NCI-H2196 (cell line): ENCODE measurements around the gene AGBL5.
A peak's percentile ranks its signal among the peaks of the same experiment; 100 is the strongest.

Experiments
- DNase-seq: peaks from one replicate; lab custom pipeline; 2025; ENCODE audit not compliant: unreplicated experiment; lab: John Stamatoyannopoulos, UW

Gene AGBL5

DNA sequence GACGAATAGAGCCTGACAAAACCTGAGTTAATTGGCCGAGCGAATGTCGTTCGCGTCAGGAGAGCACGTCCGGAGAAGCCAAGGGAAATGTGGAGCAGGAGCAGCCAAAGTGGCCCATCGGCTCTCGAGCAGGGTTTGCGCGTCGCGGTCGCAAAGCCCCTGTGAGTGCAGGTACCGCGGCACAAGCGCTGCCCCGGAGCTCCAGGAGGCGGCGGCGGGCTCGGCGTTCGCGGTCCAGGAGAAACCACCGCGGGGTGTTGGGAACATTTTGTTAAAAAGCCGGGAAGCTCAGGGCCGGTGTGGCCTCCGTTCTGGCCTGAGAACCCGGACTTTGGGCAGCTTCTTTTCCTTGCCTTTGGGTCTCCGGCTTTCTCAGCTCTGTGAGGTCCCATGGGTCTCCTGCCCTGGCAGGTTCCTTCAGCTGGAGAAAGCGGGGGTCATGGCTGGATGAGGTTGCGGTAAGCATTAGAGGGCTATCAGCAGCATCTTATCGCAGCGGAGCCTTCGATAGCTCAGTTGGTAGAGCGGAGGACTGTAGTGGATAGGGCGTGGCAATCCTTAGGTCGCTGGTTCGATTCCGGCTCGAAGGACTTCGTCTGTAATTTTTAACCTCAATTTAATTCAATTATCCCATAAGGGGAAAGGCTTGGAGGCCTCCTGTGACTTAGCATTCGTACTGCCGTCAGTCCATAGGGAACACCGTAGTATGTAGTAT is 1.0 kb upstream of the AGBL5 start:
- DNase-seq: peak; percentile 89

DNA sequence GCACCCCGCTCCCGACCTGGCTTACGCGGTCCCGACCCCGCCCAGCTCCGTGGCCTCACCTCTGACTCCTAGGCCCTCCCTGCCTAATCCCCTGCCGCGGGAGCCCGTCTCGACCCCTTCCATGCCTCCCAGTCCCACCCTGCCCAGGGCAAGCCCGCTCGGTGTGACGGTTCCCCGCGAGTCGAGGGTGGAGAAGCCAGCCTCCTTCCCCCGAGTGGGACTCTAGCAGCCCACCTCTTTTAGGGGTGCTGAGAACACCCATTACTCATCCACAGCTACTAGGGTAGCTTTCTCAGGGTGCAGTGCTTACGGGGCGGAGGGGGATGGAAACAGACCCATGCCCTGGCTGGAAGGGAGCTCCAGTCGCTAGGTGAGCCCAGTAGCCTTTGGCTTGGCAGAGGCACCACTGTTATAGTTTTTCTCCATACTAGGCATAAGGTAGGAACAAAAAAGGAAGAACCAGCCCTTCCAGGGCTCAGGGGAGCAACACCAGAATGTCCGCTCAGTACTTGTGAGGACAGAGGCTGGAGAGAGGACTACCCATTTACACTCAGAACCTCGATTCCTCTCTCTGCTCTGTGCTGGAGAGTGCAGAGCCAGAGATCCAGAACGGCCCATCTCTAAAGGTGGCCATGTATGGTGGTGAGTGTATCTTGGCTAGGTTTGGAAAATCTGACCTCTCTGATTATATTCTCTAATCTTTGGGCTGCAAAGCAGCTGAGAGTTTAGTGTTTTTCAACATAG is 606 bp downstream of the AGBL5 start:
- DNase-seq: no peak

DNA sequence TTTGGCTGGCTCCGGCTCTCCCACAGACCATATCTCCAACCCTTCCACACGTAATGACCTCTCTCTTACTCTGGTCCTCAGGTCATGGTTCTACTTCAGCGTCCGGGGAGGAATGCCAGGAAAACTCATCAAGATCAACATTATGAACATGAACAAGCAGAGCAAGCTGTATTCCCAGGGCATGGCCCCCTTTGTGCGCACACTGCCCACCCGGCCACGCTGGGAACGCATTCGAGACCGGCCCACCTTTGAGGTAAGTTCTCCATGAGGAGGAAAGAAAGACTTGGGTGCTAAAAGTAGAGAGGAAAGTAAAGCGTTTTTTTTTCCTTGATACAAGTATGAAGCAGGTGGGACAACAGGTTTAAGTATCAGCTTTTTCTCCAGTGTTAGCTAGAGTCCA is 1.9 kb downstream of the AGBL5 start:
- DNase-seq: no peak

DNA sequence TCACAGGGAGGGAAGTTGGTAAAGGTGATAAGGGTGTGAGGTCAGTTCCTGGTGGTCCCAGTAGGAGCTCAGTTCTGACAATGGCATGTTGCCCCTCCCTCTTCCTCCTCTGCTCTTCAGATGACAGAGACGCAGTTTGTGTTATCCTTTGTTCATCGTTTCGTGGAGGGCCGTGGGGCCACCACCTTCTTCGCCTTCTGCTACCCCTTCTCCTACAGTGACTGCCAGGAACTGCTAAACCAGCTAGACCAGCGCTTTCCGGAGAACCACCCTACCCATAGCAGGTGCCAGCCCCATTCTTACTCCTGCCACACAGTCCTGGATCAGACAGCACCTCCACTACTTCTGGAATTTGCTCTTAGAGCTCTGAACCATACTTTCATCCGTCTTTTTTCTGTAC is 2.3 kb downstream of the AGBL5 start:
- no peak for DNase-seq

DNA sequence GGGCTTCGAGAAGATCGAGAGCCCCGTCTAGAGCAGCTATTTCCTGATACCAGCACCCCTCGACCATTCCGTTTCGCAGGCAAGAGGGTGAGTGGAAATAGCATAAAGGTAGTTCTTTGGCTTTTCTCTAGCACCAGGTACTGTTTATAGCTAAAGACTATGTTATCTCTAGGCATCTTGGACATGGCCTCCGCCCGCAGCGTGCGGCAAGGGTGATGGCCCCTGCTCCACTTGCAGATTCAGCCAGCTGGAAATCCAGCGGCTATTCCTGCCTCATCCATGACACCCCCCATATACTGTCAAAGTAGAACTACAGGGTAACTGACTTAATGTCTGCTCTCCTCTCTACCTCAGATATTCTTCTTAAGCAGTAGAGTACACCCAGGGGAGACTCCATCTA is 3.3 kb downstream of the AGBL5 start:
- DNase-seq: no peak

DNA sequence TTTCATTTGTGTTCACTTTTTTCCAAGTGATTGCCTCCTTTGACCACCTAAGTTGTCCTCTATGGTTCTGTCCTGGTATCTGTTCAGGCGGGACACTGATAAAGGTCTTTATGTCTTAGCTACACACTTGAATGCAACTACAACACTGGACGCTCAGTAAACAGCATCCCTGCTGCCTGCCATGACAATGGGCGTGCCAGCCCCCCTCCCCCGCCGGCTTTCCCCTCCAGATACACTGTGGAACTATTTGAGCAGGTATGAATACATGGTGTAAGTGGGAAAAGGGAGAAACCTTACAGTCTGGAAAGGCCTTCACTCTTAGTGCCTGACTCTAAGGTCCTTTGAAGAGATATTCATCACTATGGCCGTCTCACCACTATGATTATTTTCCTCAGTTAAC is 5.7 kb downstream of the AGBL5 start:
- DNase-seq: no peak

DNA sequence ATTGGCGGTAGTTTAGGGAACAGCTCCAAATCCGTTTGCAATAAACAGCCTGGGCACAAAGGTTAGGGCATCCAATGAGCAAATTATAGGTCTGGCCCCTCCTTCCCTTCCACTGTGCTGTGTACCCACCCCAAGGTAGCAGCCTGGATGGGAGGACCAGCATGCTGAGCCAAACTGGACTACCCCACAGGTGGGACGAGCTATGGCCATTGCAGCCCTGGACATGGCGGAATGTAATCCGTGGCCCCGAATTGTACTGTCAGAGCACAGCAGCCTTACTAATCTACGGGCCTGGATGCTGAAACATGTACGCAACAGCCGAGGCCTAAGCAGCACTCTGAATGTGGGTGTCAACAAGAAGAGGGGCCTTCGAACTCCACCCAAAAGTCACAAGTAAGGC is 6.7 kb downstream of the AGBL5 start:
- DNase-seq: no peak

DNA sequence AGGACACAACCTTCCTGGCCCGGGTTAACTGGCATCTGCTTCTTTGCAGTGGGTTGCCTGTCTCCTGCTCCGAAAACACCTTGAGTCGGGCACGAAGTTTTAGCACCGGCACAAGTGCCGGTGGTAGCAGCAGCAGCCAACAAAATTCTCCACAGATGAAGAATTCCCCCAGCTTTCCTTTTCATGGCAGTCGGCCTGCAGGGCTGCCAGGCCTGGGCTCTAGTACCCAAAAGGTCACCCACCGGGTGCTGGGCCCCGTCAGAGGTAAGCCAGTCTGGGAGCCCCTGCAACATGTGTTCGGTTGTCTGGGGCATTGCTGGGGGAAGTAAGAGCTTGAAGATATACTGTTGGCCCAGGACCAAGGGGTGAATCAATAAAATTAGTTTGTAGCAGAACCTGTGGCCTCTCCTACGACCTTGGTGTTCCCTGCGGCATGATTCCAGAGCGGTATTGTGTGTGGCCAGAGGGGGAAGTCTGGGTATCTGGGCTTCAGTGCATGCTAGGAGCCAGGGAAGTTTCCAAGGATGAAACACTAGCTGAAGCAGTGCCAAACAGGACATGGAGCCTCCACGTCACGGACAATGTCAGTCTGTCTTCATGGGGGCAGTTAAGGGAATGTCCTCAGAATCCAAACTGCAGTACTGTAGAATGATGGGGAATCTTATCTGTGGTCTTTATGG is 7.8 kb downstream of the AGBL5 start:
- no peak for DNase-seq

DNA sequence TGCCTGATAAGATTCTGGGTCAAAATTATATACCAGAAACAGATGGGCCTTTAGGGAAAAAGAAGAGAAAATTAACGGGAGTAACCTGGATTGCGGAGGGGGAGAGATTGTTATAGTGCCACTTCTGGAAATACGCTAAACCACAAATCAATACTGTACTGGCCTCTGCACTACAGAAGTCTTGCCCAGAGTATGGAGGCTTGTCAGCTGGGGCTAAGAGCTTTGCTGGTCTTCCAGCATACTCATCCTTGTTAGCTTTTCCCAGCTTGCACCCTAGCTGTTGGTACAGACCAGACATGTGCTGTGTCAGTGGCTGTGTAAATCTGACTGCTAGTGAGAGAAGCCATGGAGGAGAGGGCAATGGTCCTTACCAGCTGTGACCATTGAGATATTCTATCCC is 8.9 kb downstream of the AGBL5 start:
- no peak for DNase-seq

DNA sequence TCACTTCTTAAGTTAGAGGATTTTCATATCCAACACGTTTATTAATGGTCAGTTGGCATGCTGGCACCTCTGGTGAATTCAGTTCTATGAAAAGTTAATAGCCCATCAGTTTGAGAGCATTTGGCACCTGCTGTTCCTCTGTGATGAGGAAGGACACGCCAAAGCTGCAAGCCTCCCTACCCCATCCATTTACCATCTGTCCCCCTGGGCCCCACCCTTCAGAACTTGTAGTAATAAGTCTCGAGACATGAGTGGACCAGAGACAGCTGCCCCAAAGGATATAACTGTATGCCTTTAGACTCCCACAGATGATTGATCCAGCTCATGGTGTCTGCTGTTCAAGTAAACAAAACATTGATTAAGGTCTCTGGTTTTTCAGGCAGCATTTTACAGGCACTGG is 13.7 kb downstream of the AGBL5 start:
- DNase-seq: no peak

DNA sequence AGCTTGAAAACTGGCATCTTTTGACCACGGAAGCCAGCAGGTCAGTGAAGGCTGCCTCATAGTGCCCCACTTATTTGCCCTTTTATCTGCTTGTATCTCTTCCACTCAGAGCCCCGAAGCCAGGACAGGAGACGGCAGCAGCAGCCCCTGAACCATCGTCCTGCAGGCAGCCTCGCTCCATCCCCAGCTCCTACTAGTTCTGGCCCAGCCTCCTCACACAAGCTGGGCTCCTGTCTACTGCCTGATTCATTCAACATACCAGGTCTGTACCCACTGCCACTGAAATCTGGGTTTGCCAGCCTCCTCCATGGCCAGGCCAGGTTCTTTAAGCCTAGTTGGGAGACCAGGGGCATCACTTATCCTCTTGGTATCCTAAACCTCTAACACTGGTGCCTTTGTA is 15.9 kb downstream of the AGBL5 start:
- no peak for DNase-seq

DNA sequence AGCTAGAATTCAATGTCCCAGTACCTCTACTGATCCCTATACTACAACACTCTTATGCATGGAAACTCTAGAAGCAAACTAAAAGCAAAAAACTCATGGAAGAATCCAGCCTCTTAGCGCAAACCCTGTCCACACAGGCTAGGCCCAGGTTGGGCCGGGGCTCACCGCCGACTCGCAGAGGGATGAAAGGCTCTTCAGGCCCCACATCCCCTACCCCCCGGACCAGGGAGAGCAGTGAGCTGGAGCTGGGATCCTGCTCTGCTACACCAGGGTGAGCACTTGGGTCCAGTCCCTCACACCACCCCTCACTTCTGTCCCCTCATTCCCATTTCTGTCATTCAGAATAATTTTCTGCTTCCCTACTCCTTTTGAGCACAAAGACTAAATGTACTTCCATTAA is 18.0 kb downstream of the AGBL5 start:
- DNase-seq: no peak

DNA sequence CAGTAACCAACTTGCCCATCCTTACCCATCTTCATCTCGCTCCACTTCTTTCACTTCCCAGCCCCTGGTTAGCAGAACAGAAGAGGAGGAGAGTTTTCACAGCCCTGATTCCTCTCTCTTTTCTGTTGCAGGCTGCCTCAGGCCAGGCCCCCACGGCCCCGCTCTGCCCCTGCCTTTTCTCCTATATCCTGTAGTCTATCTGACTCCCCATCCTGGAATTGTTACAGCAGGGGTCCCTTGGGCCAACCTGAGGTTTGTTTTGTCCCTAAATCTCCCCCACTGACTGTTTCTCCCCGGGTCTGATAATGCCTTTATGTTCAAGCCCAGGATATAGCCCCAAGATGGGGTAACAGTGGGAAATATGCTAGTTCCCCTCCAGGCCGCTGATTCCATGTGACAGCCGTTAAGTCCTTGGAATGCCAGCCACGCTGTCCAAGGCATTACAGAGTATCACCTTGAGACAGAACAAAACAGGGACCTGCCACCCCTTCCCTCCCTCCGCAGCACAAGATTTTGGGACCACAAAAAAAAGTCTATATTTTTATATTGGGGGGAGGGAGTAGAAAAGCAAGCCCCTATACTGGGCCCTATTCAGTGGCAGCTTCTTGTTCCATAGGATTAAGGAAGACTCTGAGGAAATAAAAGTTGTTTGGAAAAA is 18.6 kb downstream of the AGBL5 start:
- no peak for DNase-seq

DNA sequence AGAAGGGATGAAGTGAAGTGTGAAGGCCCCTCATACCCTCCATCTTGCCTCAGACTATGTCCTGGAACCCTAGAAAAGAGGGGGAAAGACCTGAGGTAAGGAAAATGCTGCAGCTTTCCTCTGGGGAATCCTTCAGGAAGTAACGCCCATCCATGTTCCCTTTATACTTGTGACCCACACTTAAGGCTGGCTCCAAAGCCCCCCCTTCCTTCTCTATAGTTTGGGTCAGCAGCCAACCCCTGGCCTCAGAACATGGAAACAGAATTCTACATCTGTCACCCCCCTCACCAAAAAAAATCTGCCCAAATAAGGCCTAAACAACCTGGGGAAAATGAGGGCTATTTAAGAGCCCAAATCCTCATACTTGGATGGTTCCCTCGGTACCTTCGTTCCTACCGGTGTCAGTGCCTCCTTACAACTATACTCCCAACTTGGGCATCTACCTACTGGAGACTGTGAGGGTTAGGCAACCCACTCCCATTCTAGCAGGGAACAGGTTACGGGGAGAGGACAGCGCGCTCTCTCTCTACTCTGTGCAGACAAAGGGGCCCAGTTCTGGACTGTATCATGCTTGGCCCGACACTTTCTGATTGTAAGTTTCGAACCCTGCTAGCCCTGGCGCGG is 19.3 kb downstream of the AGBL5 start:
- no peak for DNase-seq

DNA sequence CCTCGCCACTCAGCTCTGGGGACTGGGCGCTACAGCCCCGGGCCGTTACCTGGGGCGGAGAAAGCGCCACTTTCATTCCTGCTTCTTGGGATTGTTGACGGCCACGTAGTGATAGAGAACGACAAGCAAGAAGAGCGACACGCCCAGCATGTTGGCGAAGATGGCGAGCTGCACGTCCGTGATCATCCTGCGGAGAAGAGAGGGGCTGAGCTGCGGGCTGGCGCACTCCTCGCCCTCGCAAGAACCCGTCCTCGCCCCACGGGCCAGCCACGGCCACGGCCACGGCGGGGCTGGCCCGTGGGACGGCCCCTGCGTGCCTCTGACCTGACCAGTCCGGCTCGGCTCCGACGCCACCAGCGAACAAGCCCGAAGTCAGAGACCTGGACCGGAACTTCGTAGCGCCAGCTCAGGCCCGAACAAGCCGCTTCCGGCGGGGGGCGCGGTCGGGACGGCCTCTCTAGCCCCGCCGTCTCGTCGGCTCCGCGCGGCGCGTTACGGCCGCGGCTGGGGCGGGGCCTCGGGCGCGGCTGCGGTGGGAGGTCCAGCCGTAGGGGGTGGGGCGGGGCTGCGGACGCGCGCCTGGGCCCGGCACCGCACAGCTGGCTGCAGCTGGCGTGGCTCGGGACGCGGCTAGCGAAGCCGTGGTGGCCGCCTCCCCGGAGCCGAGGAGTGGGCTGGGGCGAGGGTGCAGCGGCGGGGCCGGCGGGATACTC is 20.0 kb downstream of the AGBL5 start, which contains the start of gene OST4:
OST4 (minus strand) TSS at position 378 of the 713 bp plus-strand sequence.
- DNase-seq: peak; percentile 97

DNA sequence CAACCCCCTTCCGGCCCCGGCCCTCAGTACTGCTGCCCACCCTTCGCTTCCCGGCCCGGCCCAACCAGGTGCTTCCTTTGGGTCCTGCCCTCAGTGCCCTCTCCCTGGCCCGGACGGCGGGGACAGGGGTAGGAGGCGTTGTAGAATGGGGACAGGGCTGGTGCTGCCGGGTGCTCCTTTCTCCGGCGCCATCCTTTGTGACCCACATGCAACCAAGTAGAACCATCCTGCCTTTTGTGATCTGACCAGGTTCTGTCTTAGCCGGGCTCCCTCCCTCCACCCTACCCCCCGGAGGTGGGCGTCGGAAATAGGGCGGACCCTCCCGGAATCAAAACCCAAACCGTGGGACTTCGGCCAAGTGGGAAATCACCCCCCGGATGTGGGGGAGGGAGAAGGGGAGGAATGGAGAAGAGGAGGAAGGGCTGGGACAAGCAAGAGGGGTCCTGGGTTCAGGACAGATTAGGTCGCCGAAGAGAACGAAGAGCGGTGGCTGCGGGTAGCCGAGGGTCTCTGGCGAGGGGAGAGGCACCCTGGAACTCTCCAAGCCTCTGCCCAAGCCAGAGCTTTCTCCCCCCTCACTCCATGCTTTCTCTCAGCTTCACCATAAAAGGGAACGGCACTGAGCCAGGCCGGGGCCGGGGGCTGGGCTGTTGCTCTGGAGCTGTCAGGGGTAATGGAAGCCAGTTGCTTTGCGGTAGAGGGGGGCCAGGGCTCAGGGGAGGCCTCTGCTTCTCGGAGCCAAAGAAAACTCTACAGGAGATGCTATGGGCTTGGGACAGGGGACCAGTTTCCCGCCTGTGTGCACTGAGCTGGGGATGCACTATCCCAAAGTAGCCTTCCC is 20.7 kb downstream of the AGBL5 start:
- DNase-seq: no peak

DNA sequence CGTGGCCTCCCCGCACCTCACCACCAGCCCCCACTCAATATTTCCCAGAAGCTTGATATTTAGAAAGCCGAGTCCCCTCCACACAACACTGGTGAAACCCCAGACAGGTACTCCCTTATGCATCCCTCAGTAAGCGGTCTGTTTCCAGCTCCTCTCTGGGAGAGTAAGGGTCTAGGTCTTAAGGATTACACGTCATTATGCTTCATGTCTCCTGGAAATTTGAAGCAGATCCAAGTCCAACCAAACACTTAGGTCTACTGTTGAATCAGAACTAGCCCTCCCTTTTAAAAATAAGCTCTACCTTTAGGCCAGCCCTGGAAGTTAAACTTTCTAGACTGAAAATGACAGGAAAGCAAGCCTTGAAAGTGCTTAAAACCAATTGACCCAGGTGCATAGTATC is 21.5 kb downstream of the AGBL5 start:
- no peak for DNase-seq

DNA sequence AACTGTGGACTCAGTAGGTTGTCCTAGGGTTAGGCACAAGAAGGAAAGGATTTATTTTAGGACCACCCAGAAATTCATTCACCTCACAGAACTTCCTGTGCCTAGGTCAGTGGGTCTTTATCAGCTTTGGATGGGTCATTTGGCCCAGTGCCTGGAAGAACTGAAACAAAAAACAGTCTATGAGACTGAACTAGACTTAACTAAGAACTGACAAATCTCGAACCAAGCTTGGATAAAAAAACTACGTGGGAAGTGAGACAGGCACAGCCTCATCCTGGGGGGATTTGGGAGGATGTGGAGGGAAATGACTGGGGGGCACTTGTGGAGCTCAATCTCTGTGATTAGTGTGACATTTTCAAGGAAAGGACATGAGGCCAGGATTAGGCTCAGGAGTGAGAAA is 22.3 kb downstream of the AGBL5 start:
- no peak for DNase-seq

DNA sequence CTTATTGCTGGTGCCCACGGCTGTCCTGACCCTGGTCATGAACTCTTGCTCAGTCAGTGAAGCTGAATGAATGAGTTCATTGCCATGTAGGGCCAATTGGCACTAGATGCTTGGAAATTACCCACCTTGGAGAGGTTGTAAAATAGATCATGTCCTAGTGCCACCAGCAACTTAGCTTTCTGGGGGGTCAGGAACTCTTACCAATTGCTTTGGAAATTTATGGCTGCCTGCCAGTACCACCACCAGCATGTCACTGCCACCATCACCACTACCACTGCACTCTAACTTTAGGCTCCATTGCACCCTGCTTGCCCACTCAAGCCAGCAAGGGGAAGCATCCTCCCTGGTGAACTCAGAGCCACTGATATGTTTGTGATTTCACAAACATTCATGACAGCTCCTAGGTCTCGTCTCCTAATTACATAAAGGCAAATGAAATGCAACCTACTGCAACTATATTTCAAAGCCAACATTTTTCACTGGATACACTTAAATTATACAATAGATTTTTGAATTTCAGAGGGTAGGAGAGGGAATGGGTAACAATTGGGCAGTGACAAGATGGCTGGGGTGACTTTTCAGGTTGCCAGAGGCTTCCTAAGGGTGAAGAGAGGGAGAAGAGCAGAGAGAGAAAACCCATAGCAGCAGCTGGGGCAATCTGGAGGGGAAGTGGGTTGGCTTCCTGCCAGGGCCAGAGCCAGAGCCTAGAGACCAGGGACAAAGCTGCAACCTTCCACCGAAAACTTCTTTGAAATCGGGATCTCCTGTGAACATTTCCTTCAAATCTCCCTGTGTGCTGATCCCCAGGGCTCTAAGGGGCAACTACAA is 23.5 kb downstream of the AGBL5 start:
- DNase-seq: peak; percentile 12
